ENCODE data around the gene HOXA13. TPM values are rescaled to one million over a fixed set of nuclear protein-coding genes. Genes with fewer than 3 reads are reported as not detected.

The HOXA13 gene
- total RNA-seq, 1 donor: 1.3 TPM

- DNase-seq (ENCODE audit: low read depth): no peak
- no peak for TF ChIP-seq CTCF (IDR thresholded peaks at IDR 0.05; ENCODE audit: insufficient read depth, low read depth, low read length)
- no peak overlapping the region for H3K4me3 ChIP-seq (ENCODE audit: low read depth, low read length)
Observed at GRCh38 chr7:27211764-27212204, 11.9 kb upstream of the HOXA13 start.

GRCh38 chr7:27211084-27211446 is 11.2 kb upstream of the HOXA13 start:
- no peak for DNase-seq (ENCODE audit: low read depth)

GRCh38 chr7:27210441-27211083 is 10.7 kb upstream of the HOXA13 start:
- peak; percentile 52 for DNase-seq (ENCODE audit: low read depth)
- TF ChIP-seq CTCF (IDR thresholded peaks at IDR 0.05; ENCODE audit: insufficient read depth, low read depth, low read length): peak; percentile 82
- H3K4me3 ChIP-seq (ENCODE audit: low read depth, low read length): peak overlapping the region; percentile 45

More at GRCh38 chr7:27211084-27211446, 11.2 kb upstream of the HOXA13 start:
- no peak overlapping the region for H3K4me3 ChIP-seq (ENCODE audit: low read depth, low read length)
- TF ChIP-seq CTCF (IDR thresholded peaks at IDR 0.05; ENCODE audit: insufficient read depth, low read depth, low read length): no peak

GRCh38 chr7:27209933-27210440 is 10.1 kb upstream of the HOXA13 start:
- TF ChIP-seq CTCF (IDR thresholded peaks at IDR 0.05; ENCODE audit: insufficient read depth, low read depth, low read length): no peak
- DNase-seq (ENCODE audit: low read depth): no peak
- no peak overlapping the region for H3K4me3 ChIP-seq (ENCODE audit: low read depth, low read length)

GRCh38 chr7:27208998-27209397 is 9.1 kb upstream of the HOXA13 start:
- no peak for TF ChIP-seq CTCF (IDR thresholded peaks at IDR 0.05; ENCODE audit: insufficient read depth, low read depth, low read length)
- H3K4me3 ChIP-seq (ENCODE audit: low read depth, low read length): no peak overlapping the region
- DNase-seq (ENCODE audit: low read depth): no peak

GRCh38 chr7:27207348-27207985 is 7.6 kb upstream of the HOXA13 start:
- no peak for TF ChIP-seq CTCF (IDR thresholded peaks at IDR 0.05; ENCODE audit: insufficient read depth, low read depth, low read length)
- no peak for DNase-seq (ENCODE audit: low read depth)
- no peak overlapping the region for H3K4me3 ChIP-seq (ENCODE audit: low read depth, low read length)
